ENCODE results near the gene TRH.

The TRH gene

DNA sequence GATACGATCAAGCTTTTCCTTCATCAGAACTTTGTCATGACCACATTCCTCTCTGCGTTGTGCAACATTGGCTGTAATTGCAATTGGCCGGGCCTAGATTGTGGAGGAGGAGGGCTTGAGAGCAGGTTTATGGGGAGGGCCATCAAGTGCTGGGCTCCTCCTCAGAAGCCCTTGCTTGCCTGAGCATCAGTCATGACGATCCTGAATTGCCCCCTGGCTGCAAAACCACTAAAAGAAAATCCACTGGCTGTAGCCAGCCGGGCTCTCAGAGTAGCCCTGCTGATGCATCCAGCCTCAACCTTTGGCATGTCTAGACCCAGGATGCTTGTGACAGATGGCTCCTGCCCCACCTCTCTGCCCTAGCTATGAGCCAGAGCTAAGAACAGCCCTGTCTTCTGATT, 13.4 kb upstream of the TRH start:
- no peak overlapping the region for H3K4me3 ChIP-seq (ENCODE audit: low read length)
- no peak for DNase-seq (ENCODE audit: low read depth)
- TF ChIP-seq, protein P1, sequence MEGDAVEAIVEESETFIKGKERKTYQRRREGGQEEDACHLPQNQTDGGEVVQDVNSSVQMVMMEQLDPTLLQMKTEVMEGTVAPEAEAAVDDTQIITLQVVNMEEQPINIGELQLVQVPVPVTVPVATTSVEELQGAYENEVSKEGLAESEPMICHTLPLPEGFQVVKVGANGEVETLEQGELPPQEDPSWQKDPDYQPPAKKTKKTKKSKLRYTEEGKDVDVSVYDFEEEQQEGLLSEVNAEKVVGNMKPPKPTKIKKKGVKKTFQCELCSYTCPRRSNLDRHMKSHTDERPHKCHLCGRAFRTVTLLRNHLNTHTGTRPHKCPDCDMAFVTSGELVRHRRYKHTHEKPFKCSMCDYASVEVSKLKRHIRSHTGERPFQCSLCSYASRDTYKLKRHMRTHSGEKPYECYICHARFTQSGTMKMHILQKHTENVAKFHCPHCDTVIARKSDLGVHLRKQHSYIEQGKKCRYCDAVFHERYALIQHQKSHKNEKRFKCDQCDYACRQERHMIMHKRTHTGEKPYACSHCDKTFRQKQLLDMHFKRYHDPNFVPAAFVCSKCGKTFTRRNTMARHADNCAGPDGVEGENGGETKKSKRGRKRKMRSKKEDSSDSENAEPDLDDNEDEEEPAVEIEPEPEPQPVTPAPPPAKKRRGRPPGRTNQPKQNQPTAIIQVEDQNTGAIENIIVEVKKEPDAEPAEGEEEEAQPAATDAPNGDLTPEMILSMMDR (IDR thresholded peaks at IDR 0.05; ENCODE audit: insufficient read depth, low read depth, low read length, missing control alignments), result no peak

DNA sequence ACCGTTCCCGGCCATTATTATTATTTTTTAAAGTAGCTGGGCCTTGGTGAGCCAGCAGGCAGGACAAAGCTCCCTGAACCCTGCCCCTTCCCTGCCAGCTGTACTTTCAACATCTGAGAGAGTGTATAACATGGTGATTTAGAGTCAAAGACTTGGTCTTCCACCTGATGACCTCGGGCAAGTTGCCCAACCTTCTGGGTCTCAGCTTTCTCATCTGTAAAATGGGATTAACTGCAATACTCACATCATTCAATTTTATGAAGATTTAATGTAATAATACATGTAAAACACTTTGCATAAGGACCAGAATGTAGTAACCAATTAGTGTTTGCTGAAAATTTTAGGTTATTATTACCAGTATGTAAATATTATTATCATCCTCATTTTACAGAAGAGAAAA, 11.9 kb upstream of the TRH start:
- TF ChIP-seq, protein P1 (IDR thresholded peaks at IDR 0.05; ENCODE audit: insufficient read depth, low read depth, low read length, missing control alignments), result no peak
- H3K4me3 ChIP-seq (ENCODE audit: low read length), result no peak overlapping the region
- DNase-seq (ENCODE audit: low read depth), result no peak

DNA sequence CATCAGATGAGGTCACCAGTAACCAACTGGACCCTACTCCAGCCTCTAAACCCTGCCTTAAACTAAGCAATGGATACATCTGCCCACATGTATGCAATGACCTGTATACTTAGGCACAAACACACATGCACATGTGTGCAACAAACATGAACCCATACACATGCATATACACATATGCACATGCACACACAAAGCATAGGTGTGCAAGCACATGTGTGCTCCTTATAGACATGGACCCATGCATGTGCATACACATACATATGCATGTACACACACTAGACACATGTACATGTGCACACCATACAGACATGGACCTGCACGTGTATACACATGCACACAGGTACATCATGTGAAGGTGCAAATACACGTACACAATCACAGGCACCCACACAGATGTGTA, 8.6 kb upstream of the TRH start:
- H3K4me3 ChIP-seq (ENCODE audit: low read length), result no peak overlapping the region
- TF ChIP-seq, protein P1 (IDR thresholded peaks at IDR 0.05; ENCODE audit: insufficient read depth, low read depth, low read length, missing control alignments), result no peak
- DNase-seq (ENCODE audit: low read depth), result no peak

DNA sequence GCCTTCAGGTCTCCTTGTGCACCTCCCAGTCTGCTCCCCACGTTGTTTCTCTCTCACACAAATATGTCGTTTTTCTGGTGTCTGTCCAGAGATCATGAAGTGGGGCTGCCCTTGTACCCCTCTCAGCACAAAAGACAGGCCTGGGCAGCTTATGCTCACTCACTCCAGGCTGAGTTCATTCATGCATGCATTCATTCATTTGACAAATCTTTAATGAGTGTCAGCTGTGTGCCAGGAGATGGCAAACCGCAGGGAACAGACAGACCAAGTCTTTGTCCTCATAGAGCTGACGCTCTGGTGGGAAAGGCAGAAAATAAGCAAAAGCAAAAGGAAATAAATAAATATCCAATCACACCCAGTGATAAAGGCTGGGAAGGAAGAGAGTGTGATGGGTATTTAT, 7.6 kb upstream of the TRH start:
- no peak overlapping the region for H3K4me3 ChIP-seq (ENCODE audit: low read length)
- DNase-seq (ENCODE audit: low read depth), result no peak
- TF ChIP-seq, protein P1 (IDR thresholded peaks at IDR 0.05; ENCODE audit: insufficient read depth, low read depth, low read length, missing control alignments), result no peak

DNA sequence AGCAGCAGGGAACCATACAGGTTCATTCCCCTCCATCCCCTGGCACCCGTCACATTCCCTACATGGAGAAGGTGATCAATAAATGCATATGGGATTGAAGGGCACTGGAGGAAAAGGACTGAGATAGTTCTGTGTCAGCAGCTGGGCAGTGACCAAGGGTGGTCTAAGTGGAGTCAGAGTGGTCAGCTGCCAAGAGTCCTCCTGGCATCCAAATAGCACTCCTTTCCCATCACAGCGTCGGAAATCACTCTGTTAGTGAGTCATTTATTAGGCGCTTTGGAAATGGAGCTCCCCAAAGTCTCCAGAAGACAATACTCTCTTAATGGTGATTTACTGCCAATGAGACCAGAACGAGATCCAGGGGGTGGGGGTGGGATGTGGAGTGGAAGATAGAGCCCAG, 6.8 kb upstream of the TRH start:
- no peak for DNase-seq (ENCODE audit: low read depth)
- H3K4me3 ChIP-seq (ENCODE audit: low read length), result no peak overlapping the region
- TF ChIP-seq, protein P1 (IDR thresholded peaks at IDR 0.05; ENCODE audit: insufficient read depth, low read depth, low read length, missing control alignments), result no peak

DNA sequence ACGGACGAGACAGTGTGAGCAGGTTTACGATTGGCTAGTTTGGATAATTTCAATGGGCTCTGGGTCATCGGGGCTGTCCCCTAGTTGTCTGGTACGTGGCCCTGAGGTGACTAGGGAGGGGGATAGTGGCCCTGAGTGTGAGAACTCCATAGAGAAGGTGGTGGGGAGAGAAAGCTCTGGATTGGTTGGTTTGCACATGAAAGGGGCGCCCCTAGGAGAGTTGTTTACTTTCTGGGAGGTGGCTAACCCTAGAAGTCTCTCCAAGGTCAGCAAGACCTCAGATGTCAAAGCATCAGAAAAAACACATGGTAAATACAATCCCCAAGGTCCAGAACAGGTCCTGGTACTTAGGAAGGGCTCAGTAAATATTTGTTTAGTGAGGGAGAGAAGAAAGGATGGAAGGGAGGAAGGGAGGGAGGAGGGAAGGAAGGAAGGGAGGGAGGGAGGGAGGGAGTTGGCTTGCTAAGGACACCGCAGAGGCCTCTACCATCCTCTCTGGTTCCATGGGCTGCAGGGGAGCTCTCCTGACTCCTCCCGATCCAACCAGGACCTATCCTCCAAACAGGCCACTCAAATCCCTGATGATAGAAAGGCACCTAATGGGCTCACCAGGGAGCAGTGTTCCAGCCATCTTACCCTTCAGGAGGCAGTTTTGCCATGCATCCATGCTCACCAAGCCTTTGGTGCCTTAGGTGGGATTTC, 3.0 kb upstream of the TRH start:
- TF ChIP-seq, protein P1 (IDR thresholded peaks at IDR 0.05; ENCODE audit: insufficient read depth, low read depth, low read length, missing control alignments), result no peak
- DNase-seq (ENCODE audit: low read depth), result no peak
- no peak overlapping the region for H3K4me3 ChIP-seq (ENCODE audit: low read length)

DNA sequence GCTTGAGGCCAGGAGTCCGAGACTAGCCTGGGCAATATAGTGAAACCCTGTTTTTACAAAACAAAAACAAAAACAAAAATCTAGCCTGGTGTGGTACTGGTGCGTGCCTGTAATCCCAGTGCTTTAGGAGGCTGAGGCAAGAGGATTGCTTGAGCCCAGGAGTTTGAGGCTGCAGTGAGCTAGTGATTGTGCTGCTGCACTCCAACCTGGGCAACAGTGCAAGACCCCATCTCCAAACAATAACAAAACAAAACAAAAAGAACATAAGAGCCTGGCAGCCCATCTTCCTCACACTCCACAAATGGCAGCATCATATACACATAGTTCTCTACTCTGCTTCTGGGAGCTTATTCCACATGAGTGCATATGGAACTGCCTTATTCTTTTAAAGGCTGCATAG, 2.2 kb upstream of the TRH start:
- no peak for DNase-seq (ENCODE audit: low read depth)
- no peak overlapping the region for H3K4me3 ChIP-seq (ENCODE audit: low read length)
- TF ChIP-seq, protein P1 (IDR thresholded peaks at IDR 0.05; ENCODE audit: insufficient read depth, low read depth, low read length, missing control alignments), result no peak

Measured in epithelial cell of esophagus (primary cell).